Ovary (tissue), 3 donors: ENCODE measurements around the gene IFITM1.

ENCODE experiments used
- CTCF ChIP-seq, 3 donors: fragments of 450-650 bp in 2 of 3; fragments of 200-600 bp in 1 of 3; IDR thresholded peaks; one replicate each; pipeline versions ENCODE4 v1.5.1 to v1.8.0; 2016 to 2022; ENCODE audit warnings: antibody characterized with exemption in 3 of 3, mild to moderate bottlenecking in 1 of 3
- EP300 ChIP-seq: sonication (generic); formaldehyde crosslinking; IDR thresholded peaks from one replicate; pipeline ENCODE4 v1.6.1; 2017; ENCODE audit warnings: antibody characterized with exemption
- POLR2A ChIP-seq: fragments of 450-650 bp; IDR thresholded peaks from one replicate; pipeline ENCODE4 v1.6.1; 2017; ENCODE audit warnings: antibody characterized with exemption, mild to moderate bottlenecking, moderate library complexity
- donor health status: DM: no; HTN: no; CAD: no.

DNA sequence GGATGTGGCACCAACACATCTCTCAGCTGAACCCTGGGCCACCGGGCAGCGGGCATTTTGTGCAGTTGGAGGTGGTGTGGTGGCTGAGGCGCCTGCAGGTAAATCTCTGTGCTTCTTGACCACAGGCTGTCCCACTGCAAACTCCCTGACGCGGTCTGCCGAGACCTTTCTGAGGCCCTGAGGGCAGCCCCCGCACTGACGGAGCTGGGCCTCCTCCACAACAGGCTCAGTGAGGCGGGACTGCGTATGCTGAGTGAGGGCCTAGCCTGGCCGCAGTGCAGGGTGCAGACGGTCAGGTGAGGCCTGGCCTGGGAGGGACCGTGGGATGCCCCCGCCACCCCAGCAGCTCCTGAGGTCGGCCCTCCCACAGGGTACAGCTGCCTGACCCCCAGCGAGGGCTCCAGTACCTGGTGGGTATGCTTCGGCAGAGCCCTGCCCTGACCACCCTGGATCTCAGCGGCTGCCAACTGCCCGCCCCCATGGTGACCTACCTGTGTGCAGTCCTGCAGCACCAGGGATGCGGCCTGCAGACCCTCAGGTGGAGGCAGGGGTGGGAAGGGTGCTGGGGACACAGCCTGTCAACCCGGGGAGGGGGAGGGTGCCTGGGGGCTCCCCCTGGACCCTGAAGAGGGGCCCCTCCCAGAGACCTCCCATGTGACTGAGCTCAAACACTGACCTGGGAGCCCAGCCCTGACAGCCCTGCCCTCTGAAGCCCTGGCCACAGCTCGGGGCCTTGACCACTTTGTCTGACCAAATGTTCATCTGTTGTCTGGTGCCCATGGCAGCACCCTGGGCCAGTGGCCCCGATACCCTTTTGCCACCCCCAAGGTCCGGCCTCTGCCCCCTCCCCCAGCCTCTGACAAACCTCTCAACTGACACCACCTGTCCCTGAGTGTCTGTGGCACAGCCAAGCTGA lies 29.5 kb upstream of the IFITM1 start:
- TF ChIP-seq CTCF (IDR thresholded peaks at IDR 0.05), result no peak
- TF ChIP-seq POLR2A, result no peak
- TF ChIP-seq EP300, result no peak
